HG03095 (cell line): ENCODE measurements around the gene PYM1.
"Not testable (repeated sequence)": the region's sequence is repeated elsewhere in the genome, so short reads cannot be mapped to it uniquely, and the experiment has no call there.

Source experiments
- ATAC-seq: cut with Tn5 transposase; IDR thresholded peaks from one replicate; pipeline ENCODE4 v1.9.1; 2021; ENCODE audit warnings: moderate library complexity; ENCODE audit not compliant: unreplicated experiment

PYM1 gene

GRCh38 chr12:55915482-55915859 lies 12.2 kb downstream of the PYM1 start:
- ATAC-seq, result no peak

GRCh38 chr12:55912908-55913307 lies 14.8 kb downstream of the PYM1 start:
- no peak for ATAC-seq

GRCh38 chr12:55909513-55909884 lies 18.2 kb downstream of the PYM1 start:
- ATAC-seq, result no peak

DNA sequence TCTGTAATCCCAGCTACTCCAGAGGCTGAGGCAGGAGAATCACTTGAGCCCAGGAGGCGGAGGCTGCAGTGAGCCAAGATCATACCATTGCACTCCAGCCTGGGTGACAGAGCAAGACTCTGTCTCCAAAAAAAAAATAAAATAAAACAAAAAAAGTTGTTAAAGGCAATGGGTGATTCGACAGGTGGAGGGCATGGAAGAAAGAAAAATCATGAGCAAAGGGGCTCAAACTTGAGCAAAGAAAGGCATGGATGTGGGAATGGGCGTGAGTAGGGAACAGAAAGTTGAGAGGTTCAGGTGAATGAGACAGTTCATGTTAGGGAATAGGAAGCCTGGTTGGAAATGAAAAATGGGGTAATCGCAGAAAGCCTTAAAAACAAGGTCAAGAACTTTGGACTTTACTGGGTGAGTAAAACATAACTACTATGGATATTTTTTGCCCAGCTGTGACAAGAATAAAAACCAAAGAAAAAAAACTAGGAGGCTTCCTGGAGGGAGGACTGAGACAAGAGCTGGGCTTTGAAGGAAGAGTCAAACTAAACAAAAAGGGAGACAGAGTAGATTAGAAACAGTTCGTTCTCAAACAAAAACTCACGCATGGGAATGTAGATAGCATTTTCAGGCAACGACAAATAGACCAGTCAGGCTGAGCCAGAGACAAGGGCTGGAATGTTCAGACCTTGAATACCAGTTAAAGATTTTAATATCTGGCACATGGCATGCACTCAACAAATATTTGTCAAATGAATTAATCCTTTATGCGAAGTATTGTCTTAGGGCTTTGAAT lies 18.8 kb downstream of the PYM1 start:
- no peak for ATAC-seq

DNA sequence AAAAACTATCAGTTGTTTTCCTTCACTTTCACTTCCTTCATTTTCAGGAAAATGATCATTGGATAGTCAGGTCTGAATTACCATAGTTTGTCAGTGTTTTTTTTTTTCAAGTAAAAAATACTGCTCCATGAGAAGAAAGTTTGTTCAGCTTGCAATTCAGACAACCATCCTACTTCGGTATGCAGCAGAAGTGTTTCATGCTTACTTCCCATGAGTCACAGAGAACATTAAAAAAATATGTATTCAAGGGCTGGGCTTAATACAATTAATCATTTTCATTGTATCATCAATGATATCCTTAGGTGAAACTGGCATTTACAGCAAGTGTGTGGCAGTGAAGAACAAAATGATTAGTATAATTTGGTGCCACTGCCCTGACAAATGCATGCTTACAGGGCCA lies 21.6 kb downstream of the PYM1 start:
- no peak for ATAC-seq

GRCh38 chr12:55901881-55902490 lies 25.7 kb downstream of the PYM1 start:
- no peak for ATAC-seq

- ATAC-seq, result no peak
These were observed 28.6 kb downstream of the PYM1 start for GRCh38 chr12:55899082-55899481.

GRCh38 chr12:55893723-55894122 lies 34.0 kb downstream of the PYM1 start:
- no peak for ATAC-seq

DNA sequence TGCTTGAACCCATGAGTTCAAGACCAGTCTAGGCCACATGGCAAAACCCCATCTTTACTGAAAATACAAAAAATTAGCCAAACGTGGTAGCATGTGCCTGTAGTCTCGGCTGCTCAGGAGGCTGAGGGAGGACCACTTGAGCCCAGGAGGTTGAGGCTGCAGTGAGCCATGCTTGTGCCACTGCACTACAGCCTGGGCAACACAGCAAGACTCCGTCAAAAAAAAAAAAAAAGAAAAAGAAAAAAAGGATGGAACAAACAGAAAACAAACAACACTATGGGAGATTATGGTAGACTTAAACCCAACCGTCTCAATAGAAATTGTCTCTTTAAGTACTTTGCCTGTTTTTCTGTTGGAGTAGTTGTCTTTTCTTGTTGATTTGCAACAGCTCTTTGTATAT lies 36.4 kb downstream of the PYM1 start:
- ATAC-seq, result no peak

DNA sequence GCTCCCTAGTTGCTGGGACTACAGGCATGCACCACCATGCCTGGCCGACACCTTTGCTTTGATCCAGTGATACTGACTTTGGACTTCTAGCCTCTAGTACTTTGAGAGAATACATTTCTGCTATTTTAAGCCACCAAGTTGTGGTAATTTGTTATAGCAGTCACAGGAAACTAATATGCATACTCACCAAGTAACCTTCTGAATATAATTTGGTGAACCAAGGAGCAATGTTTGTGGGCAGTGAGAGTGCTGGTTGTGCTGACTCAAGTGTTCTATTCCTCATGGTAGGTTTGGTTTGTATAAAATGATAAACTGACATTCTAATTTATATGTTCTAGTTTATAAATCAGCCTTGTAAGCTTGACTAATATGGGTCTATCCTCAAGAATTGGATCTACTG lies 42.6 kb downstream of the PYM1 start:
- no peak for ATAC-seq

DNA sequence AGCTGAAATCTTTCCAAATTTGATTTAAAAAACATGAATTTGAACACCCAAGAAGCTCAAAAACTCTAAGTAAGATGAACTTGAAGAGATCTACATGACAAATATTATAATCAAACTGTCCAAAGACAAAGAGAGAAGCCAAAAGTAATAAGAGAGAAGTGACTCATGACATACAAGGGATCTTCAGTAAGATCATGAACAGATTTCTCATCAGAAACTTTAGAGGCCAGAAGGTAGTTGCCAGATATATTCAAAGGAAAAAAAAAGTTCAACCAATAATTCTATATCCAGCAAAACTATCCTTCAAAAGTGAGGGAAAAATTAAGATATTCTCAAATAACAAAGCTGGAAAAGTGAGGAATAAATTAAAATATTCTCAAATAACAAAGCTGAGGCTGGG lies 49.9 kb downstream of the PYM1 start:
- no peak for ATAC-seq

GRCh38 chr12:55875704-55876467 lies 51.8 kb downstream of the PYM1 start:
- no peak for ATAC-seq

GRCh38 chr12:55874443-55874842 lies 53.3 kb downstream of the PYM1 start:
- no peak for ATAC-seq

DNA sequence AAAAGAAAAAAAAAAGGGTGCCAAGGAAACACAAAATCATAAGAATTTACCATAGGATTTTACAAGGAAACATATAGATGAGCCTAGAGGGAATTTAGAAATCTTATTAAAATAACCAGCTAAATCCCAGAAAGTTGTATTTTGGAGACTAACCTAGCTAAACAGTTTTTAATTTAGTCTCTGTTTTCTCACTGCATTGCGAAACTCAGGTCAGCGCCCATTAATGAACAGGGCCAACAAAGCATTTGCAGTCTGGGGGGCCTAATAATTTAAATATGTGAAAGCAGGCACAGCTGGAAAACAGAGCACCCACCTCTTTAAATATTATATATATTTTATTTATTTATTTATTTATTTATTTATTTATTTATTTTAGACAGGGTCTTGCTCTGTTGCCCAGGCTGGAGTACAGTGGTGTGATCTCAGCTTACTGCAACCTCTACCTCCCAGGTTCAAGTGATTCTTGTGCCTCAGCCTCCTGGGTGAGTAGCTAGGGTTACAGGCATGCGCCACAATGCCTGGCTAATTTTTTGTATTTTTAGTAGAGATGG lies 61.2 kb downstream of the PYM1 start:
- ATAC-seq, result not testable (repeated sequence)

GRCh38 chr12:55865327-55865726 lies 62.4 kb downstream of the PYM1 start:
- ATAC-seq, result no peak

DNA sequence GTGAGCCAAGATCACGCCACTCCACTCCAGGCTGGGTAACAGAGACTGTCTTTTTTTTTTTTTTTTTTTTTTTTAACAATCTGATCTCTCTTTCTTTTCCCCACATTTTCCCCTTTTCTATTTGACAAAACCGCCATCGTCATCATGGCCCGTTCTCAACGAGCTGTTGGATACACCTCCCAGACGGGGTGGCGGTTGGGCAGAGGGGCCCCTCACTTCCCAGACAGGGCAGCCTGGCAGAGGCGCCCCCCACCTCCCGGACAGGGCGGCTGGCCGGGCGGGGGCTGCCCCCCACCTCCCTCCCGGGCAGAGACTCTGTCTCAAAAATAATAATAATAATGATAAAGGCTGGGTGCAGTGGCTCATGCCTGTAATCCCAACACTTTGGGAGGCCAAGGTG lies 64.8 kb downstream of the PYM1 start:
- not testable (repeated sequence) for ATAC-seq

DNA sequence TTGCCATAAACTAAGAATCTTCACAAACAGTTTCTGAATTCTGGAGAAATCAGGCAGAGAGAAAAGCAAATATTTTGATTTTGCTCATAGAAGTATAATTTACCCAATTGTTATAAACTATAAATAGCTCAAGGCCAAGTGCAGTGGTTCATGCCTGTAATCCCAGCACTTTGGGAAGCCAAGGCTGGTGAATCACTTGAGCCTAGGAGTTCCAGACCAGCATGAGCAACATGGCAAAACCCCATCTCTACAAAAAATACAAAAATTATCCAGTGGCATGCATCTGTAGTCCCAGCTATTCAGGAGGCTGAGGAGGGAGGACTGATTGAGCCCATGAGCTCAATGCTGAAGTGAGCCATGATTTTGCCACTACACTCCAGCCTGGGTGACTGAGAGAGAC lies 65.4 kb downstream of the PYM1 start:
- ATAC-seq, result no peak

- no peak for ATAC-seq
These were observed 65.8 kb downstream of the PYM1 start for GRCh38 chr12:55861871-55862270.

- ATAC-seq, result no peak
These were observed 66.3 kb downstream of the PYM1 start for GRCh38 chr12:55861396-55861795.

- no peak for ATAC-seq
These were observed 75.0 kb downstream of the PYM1 start for GRCh38 chr12:55852740-55853139.
